GM18951 (cell line): ENCODE data around the gene SLC2A4.

ENCODE experiments used
- POLR2A ChIP-seq: IDR thresholded peaks from 4 replicates; pipeline ENCODE4 v1.6.1; 2011; ENCODE audit warnings: mild to moderate bottlenecking; ENCODE audit not compliant: insufficient read length, insufficient read depth; ENCODE audit errors: extremely low read depth
- in situ Hi-C: fragments of 300-500 bp; cut with MboI; formaldehyde crosslinking; loops from one replicate; pipeline ENCODE4 v1.12.0; 2022; ENCODE audit warnings: low sequenced_read_pairs, mixed read lengths, inconsistent platforms; ENCODE audit not compliant: unreplicated experiment

The SLC2A4 gene

DNA sequence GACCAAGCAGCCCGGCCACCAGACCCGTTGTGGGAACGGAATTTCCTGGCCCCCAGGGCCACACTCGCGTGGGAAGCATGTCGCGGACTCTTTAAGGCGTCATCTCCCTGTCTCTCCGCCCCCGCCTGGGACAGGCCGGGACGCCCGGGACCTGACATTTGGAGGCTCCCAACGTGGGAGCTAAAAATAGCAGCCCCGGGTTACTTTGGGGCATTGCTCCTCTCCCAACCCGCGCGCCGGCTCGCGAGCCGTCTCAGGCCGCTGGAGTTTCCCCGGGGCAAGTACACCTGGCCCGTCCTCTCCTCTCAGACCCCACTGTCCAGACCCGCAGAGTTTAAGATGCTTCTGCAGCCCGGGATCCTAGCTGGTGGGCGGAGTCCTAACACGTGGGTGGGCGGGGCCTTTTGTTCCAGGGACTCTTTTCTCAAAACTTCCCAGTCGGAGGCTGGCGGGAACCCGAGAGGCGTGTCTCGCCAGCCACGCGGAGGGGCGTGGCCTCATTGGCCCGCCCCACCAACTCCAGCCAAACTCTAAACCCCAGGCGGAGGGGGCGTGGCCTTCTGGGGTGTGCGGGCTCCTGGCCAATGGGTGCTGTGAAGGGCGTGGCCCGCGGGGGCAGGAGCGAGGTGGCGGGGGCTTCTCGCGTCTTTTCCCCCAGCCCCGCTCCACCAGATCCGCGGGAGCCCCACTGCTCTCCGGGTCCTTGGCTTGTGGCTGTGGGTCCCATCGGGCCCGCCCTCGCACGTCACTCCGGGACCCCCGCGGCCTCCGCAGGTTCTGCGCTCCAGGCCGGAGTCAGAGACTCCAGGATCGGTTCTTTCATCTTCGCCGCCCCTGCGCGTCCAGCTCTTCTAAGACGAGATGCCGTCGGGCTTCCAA, at the start of gene SLC2A4:
Gene SLC2A4, plus strand, starts transcription at position 645 of the 879 bp plus-strand sequence. Its CDS starts 217 bp downstream, at position 862.
- TF ChIP-seq POLR2A = no peak
- in situ Hi-C loops = no loop called here

DNA sequence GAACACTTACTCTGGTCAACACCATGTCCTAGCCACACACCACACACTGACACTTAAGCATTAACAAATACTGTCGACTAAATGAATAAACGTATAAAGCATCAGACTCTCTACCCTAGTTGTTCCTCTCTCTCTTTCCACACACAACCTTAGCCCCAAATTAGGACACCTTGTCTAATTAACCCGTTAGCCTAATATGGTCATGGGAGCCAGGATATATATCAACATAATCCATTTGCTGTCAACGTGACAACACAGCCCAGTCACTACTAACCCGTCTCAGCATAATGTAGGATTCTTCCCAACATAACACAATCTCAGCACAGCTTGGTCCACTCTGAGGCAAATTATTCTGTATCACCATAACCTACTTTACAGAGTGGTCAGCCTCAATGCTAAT, 49.4 kb upstream of the SLC2A4 start:
- in situ Hi-C loops = no loop called here
- no peak for TF ChIP-seq POLR2A

DNA sequence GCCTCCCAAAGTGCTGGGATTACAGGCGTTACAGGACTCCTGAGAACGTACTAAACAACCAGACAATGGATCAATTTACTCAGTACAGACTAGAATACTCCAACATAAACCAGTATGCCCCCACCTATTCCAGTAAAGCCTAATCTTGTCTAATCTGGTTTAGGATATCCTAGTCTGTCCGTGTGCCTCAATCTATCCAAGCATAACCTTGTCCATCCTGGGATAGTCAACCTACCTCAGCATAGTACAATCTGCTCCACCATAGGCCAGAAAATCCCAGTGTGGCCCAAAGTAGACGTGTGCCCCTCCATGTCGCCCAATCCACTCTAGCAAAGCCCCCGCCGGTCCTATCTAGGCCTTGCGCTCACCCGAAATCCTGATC, 47.8 kb upstream of the SLC2A4 start:
- in situ Hi-C loops = no loop called here
- no peak for TF ChIP-seq POLR2A

DNA sequence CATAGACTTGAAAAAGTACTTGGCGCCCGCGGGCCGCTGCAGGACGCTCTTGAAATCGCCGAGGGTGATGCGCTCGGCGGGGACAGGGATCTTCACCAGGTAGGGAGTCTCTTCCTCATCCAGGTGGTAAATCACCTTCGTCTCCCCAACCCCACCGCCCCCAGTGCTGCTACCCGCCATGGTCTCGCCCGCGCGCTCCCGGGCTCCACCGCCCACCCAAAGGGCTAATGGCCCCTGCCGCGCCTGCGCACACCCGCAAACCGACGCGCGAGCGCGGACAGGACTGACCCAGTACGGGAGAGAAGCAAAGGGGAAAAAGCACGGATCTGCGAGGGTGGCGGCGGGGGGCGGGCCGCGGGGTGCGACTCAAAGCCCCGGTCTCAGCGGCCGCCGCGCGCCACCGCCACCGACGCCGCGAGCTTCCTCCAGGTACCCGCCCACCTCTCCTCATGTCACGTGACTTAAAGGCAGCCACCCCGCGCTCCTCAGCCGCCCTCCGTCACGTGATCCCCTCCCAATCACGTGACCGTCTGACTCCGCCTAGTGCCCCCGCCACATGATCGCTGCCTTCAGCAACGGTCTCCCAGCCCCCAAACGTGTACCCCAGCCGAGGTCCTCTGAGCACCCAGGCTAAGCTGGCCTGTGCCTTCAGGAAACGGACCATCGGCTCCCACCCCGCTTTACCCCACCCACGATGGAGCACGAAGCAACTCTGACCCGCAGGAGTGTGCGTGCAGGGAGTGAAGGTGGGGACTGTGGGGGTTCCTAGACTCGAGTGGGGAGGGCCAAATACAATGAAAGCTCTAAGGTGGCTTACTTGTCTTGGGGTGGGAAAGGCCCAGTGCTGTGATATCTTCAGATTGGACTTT, 47.2 kb upstream of the SLC2A4 start, which contains the start of gene DVL2:
Gene DVL2, minus strand, starts transcription at position 435 of the 869 bp plus-strand sequence. Its CDS starts 255 bp downstream, at position 180.
- in situ Hi-C loops = no loop called here
- peak; percentile 78 for TF ChIP-seq POLR2A

DNA sequence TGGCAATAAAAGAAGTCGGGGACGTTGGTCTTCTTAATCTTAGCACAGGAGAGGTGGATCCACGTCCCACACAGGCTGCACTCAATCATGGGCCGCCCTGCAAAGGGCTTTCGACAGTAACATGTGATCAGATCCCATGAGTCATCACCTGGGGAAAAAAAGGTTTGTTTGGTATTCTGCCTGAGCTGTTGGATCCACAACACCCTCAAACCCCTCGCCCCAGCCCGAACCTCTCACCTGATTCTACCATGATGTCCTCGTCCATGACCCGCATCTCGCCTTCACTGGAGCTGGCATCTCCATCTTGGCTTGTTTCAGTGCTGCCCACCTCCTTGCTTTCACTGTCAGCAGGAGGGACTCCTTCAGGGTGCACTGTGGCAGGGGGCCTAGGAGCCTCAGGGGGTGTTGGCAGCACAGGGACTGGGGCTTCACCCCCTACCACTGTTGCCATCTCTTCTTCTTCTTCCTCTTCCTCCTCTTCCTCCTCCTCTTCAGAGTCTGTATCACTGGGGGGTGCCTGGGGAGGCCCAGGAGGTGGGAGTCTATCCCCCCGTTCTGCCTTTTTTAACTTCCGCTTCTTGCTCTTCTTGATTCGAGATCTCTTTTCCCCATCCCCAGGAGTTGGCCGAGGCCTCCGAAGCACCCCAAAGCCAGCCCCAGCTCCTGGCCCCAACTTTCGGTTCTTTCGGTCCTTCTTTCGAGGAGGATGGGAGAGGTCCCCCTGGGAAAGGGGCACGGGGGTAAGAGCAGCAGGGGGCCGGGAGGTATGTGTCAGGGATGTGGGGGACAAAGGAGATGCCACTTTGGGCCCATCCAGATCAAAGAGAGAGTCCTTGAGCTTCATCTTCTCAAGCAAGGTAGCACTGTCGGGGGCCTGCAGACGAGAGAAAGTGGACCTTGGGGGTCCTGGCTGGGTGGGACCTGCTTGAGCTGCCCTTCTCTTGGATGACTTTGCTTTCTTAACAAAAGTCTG, 45.5 kb upstream of the SLC2A4 start:
- peak; percentile 21 for TF ChIP-seq POLR2A
- in situ Hi-C loops = no loop called here

DNA sequence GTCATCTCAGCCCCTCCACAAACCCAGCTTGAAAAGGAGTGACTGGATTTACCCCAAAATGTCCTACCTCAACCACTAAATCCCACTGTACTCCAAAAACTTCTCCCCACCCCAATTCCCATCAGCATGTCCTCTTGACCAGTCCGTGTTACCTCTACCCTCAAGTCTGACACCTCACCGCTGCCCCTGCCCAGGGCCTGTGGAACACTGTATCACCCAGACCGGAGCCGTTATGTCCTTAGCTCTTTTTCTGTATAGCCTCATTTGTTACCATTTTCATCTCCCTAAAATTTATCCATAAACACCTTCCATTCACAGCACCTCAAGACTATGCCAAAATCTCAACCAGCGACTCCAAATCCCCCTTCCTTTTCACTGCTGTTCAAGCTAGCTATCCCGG, 44.7 kb upstream of the SLC2A4 start:
- in situ Hi-C loops = no loop called here
- no peak for TF ChIP-seq POLR2A

DNA sequence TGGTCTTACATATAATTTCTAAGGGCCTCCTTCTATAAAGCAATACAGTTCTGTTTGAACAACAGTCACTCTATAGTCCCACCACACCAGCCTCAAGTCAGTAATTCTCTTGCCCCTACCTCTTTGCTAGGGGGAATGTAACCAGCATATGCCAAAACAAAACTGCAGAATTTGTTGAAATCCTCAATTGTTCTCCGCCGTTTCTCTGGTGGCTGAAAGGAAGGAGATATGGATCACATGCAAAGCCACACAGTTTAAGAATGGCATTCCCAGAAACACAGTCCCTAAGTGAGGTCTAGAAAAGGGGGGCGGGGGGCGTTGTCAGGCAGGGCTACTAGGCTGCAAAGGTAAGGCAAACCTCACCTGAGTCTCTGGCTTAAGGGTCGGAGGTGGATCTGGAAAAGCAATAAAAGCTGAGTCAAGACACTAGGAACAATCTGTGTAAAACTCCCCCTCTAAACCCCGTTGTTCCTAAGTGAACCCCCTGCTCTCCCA, 44.2 kb upstream of the SLC2A4 start:
- in situ Hi-C loops = no loop called here
- no peak for TF ChIP-seq POLR2A

DNA sequence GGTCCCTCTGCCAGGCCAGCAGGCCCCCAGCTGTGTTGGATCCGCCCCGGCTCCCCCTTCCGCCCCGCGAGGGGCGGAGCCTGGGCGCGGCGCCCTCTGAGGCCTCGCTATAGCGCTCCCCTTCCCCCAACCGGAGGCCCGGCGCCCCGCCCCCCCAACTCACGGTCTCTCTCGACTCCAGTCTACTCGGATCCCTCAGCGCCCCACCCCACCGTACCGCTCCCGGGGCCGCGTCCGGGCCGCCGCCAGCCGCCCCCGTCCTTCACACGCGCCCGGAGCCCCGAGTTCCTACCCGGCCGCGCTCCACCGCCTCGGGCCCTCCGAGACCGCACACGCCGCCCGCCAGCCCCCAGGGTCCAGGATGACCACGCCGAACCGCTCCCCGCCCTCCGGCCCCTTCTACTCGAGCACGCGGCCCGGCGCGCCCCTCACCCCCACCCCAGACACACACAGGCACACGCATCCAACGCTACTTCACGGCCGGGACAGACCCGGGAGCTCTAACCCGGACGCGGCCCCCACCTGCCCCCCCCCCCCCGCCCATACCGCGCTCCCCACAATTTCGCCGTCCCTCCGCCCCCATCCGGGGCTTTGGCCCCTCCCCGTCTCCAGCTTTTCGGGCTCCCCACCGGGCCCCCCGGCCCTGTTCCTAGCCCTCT, 43.6 kb upstream of the SLC2A4 start:
- peak; percentile 49 for TF ChIP-seq POLR2A
- in situ Hi-C loops = no loop called here

DNA sequence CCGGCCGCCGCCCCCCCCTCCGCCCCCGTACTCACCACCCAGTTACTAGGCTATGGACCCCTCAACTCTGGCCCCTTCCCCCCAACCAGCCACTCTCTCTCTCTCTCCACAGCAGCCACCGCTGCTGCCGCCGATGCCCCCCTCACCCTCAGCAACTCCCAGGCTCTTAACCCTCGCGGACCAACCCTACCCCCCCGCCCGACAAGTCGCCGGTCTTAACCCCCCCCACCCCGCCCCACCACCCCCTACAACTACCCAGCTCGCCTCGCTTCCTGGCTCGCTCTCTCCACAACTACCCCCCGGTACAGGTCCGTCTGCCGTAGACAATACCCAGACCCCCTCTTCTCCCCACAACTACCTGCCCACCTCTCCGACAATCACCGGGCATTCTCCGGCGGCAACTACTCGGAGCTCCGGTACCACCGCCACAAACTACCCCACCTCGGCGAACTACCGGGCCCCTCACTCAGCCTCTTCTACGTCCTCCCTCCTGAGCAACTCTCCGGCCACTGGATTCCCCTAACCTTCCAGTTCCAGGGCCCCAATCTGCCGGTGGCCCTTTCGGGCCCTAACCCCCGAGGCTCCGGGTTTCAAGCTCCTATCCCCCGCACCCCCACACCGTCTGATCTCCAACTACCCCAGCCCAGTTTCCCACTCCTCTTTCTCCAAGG, 43.0 kb upstream of the SLC2A4 start:
- peak; percentile 17 for TF ChIP-seq POLR2A

DNA sequence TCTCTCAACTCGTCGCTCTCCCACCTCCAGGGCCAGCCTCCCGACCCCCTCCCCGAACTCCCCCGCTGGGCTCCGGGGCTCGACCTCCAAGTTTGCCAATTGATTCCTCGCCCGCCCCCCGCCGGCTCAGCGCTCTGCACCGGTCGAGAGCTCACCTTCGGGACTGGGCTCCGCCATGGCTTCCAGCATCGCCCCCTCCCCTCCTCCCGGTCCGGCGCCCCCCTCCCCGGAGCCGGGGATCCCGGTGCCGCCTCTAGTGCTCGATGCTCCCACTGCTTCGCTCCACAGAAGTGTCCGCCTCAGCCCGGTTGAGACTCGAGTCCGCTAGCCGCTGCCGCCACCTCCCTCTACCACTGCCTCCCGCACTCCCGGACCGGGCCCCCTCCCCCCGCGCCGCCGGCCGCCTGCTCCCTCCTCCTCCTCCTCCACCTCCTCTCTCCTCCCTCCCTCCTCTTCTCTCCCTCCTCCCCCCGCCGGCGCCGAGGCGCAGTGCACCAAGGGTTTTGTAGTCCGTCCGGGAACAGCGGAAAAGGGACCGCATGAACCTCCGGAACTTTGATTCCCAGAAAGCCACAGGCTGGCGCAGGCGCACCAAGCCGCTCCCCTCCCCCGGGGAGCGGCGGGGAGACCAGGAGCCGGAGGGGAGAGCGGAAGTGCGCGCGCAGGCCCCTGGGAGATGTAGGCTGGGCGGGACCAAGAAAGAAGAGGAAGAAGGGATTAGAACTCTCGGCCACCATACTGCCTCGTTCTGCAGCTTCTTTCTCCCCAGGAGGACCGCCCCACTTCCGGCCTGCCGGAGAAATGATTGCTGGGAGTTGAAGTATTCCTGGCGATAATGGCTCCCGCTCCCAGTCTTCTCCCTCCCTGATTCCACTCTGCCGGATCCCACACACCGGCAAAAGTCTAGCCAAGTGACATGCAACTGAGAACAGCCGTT, 42.2 kb upstream of the SLC2A4 start, which contains the start of gene PHF23:
Gene PHF23, minus strand, starts transcription at position 367 of the 937 bp plus-strand sequence. Its CDS starts 178 bp downstream, at position 189.
- peak; percentile 42 for TF ChIP-seq POLR2A
- in situ Hi-C loops = no loop called here

More for the DNA sequence above, 43.0 kb upstream of the SLC2A4 start:
- in situ Hi-C loops = no loop called here
